Measurements from ENCODE around the gene ENTPD2.

- TF ChIP-seq CTCF (IDR thresholded peaks at IDR 0.05) (no peak), POLR2A (IDR thresholded peaks at IDR 0.05) (no peak)
Measured at GRCh38 chr9:137026384-137026783, 27.5 kb downstream of the ENTPD2 start.
